B cell (primary cell): Measurements from ENCODE around the gene ARPP21. TPM values are rescaled to one million over a fixed set of nuclear protein-coding genes. Genes with fewer than 3 reads are reported as not detected.

Experiments used
- ATAC-seq: fragments of 200-7000 bp; cut with Tn5 transposase; one replicate; pipeline ENCODE4 v1.10.0; 2021; ENCODE audit warnings: low read depth, mild to moderate bottlenecking, moderate number of reproducible peaks, moderate library complexity
- CTCF ChIA-PET: fragments of 350-600 bp; sonication (Branson Sonifier 250); formaldehyde crosslinking; loops from one replicate; lab custom pipeline; 2021; ENCODE audit warnings: antibody characterized with exemption, inconsistent platforms; lab: Charles Lee
- POLR2A ChIA-PET: fragments of 350-600 bp; sonication (Branson Sonifier 250); formaldehyde crosslinking; loops from one replicate; lab custom pipeline; 2021; ENCODE audit warnings: antibody characterized with exemption; lab: Charles Lee
- DNase-seq: peaks from one replicate; pipeline ENCODE4 v3.0.0; 2013
- H2AFZ ChIP-seq: 2 replicates; pipeline ENCODE4 v1.6.1; 2012; ENCODE audit warnings: mild to moderate bottlenecking, low read depth, low read length; ENCODE audit not compliant: insufficient read depth, poor library complexity, severe bottlenecking
- H3K27ac ChIP-seq, 2 donors: 1 replicate in 1 of 2; 2 replicates in 1 of 2; pipeline ENCODE4 v1.5.1; 2012 to 2013; ENCODE audit warnings: low read length in 2 of 2, mild to moderate bottlenecking in 2 of 2, moderate library complexity in 1 of 2
- H3K27me3 ChIP-seq, 4 experiments: fragments of 200-600 bp in 1 of 4; sonication (generic) in 1 of 4; replicated peaks in 1 of 4; 1 replicate in 2 of 4; 2 replicates in 2 of 4; pipeline versions ENCODE4 v1.6.1 to v1.7.0; 2013 to 2016; ENCODE audit warnings: low read length in 3 of 4, mild to moderate bottlenecking in 2 of 4, mixed read lengths in 1 of 4, moderate library complexity in 1 of 4; ENCODE audit not compliant: insufficient read depth in 4 of 4, control insufficient read depth in 3 of 4; ENCODE audit errors: control extremely low read depth in 1 of 4
- H3K36me3 ChIP-seq, 2 experiments: replicated peaks in 1 of 2; 1 replicate in 1 of 2; 2 replicates in 1 of 2; pipeline versions ENCODE4 v1.6.1 to v1.7.1; 2013; ENCODE audit warnings: low read length in 1 of 2; ENCODE audit not compliant: insufficient read depth in 2 of 2, control insufficient read depth in 1 of 2; ENCODE audit errors: control extremely low read depth in 1 of 2, extremely low read depth in 1 of 2
- H3K4me1 ChIP-seq, 2 donors: fragments of 200-600 bp in 1 of 2; sonication (generic) in 1 of 2; 1 replicate in 1 of 2; 2 replicates in 1 of 2; pipeline versions ENCODE4 v1.5.1 to v1.6.1; 2013 to 2017; ENCODE audit warnings: low read length in 2 of 2; ENCODE audit not compliant: control insufficient read depth in 2 of 2, insufficient read depth in 2 of 2
- H3K4me2 ChIP-seq: replicated peaks from 2 replicates; pipeline ENCODE3; 2012; ENCODE audit warnings: mild to moderate bottlenecking, low read depth, low read length; ENCODE audit not compliant: poor library complexity, severe bottlenecking
- H3K4me3 ChIP-seq, 5 experiments: fragments of 200-600 bp in 1 of 5; sonication (generic) in 1 of 5; 1 replicate in 3 of 5; 2 replicates in 2 of 5; pipeline versions ENCODE4 v1.5.1 to v1.7.0; 2011 to 2016; ENCODE audit warnings: low read length in 4 of 5, mild to moderate bottlenecking in 4 of 5, low read depth in 2 of 5, control low read depth in 1 of 5, moderate library complexity in 1 of 5; ENCODE audit not compliant: insufficient read depth in 1 of 5; ENCODE audit errors: control extremely low read depth in 1 of 5, extremely low read depth in 1 of 5
- H3K79me2 ChIP-seq: fragments of 200-600 bp; sonication (generic); one replicate; pipeline ENCODE4 v1.6.0; 2016; ENCODE audit warnings: low read length; ENCODE audit not compliant: control insufficient read depth, insufficient read depth
- H3K9ac ChIP-seq: fragments of 200-600 bp; sonication (generic); 2 replicates; pipeline ENCODE4 v1.6.1; 2017; ENCODE audit warnings: mild to moderate bottlenecking, low read length, moderate library complexity
- H3K9me3 ChIP-seq, 3 donors: one replicate each; pipeline versions ENCODE4 v1.6.1 to v1.7.1; 2013; ENCODE audit warnings: low read length in 2 of 3; ENCODE audit not compliant: control insufficient read depth in 2 of 3, insufficient read depth in 1 of 3; ENCODE audit errors: control extremely low read depth in 1 of 3
- H4K20me1 ChIP-seq: 2 replicates; pipeline ENCODE4 v1.6.0; 2012; ENCODE audit warnings: mild to moderate bottlenecking, low read length; ENCODE audit not compliant: insufficient read depth, control insufficient read depth, poor library complexity, severe bottlenecking
- H3K27ac Mint-ChIP-seq: one replicate; pipeline ENCODE4 v1.8.0; 2021; ENCODE audit warnings: mixed read lengths
- H3K27me3 Mint-ChIP-seq: one replicate; pipeline ENCODE4 v1.8.0; 2021; ENCODE audit warnings: mixed read lengths
- H3K4me1 Mint-ChIP-seq: one replicate; pipeline ENCODE4 v1.8.0; 2021; ENCODE audit warnings: mixed read lengths
- H3K4me3 Mint-ChIP-seq: one replicate; pipeline ENCODE4 v1.8.0; 2021; ENCODE audit warnings: mixed read lengths
- H3K9me3 Mint-ChIP-seq: one replicate; pipeline ENCODE4 v1.8.0; 2022; ENCODE audit warnings: mixed read lengths; ENCODE audit not compliant: insufficient read depth
- EZH2 ChIP-seq: IDR thresholded peaks from 2 replicates; pipeline ENCODE4 v1.6.1; 2012; ENCODE audit warnings: borderline replicate concordance, low read depth, mild to moderate bottlenecking, moderate library complexity, low read length; ENCODE audit not compliant: insufficient read depth, poor library complexity, severe bottlenecking
- WGBS: methylation state at CpG from one replicate; pipeline ENCODE4 v1.1.5; 2013; ENCODE audit warnings: missing lambda C conversion rate; ENCODE audit not compliant: insufficient coverage; 5-methylcytosine and 5-hydroxymethylcytosine counted together
- intact Hi-C: fragments of 100-400 bp; cut with micrococcal nuclease; formaldehyde crosslinking; loops from one replicate; pipeline ENCODE4 v1.10.0; 2022
- polyA plus RNA-seq: library from polyadenylated mRNA; depleted of rRNA; stranded (reverse); fragments of >200 nt; gene quantifications from 2 replicates; pipeline ENCODE4 v1.2.3, GENCODE V29; 2012
- total RNA-seq, 2 donors: library from RNA; stranded (reverse); fragments of 120-200 nt in 1 of 2; gene quantifications; 1 replicate in 1 of 2; 2 replicates in 1 of 2; pipeline versions ENCODE4 v1.2.3 to v1.2.4, GENCODE V29; 2013 to 2022
- TF ChIP-seq, protein P1 (sequence below): fragments of 200-600 bp; IDR thresholded peaks from one replicate; pipeline ENCODE4 v1.8.0; 2022; ENCODE audit warnings: antibody characterized with exemption, mild to moderate bottlenecking

The ARPP21 gene
- total and polyA plus RNA-seq, 2 donors (not counting 1 experiment from before 2014, with no cell fraction given) = 0.10 TPM; not detected in 1

DNA sequence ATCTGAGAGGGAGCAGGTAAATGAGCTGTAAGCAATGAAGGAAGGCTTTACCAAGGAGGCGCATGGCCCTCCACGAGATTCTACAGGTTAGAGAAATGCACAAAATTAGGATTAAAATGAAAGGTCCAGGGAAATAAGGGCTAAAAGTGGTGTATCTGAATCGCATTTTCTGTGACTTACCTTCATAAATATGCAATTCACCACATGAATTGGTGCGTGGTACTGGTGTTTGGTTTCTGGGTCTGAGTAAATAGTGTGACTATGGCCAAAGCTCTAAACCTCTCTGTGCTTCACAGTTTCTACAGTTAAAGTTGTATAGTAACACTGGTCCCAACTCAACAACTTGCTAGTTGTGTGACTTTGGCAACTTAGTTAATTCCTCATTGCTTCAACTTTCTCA, 8.1 kb downstream of the ARPP21 start:
- no peak overlapping the region for H3K9ac ChIP-seq
- H3K79me2 ChIP-seq = no peaks in the 10 kb centered on the region
- no peak overlapping the region for H2AFZ ChIP-seq
- intact Hi-C loops = no loop called here
- no peak for ATAC-seq
- DNase-seq = no peak
- CTCF ChIA-PET = no interaction called here
- H3K4me1 Mint-ChIP-seq = peaks cover 3% of the 10 kb centered on the region
- no peaks in the 10 kb centered on the region for H4K20me1 ChIP-seq
- POLR2A ChIA-PET = no interaction called here
- no peaks in the 10 kb centered on the region for H3K9me3 ChIP-seq
- no peak overlapping the region for H3K4me3 ChIP-seq
- no peak overlapping the region for H3K27ac ChIP-seq
- no peaks in the 10 kb centered on the region for H3K9me3 Mint-ChIP-seq
- 75% methylated on average over 2 of the region's 4 CpGs for WGBS
- no peak overlapping the region for H3K4me3 Mint-ChIP-seq
- no peak overlapping the region for H3K27ac Mint-ChIP-seq
- no peaks in the 10 kb centered on the region for H3K27me3 ChIP-seq
- no peaks in the 10 kb centered on the region for H3K27me3 Mint-ChIP-seq
- H3K4me2 ChIP-seq = no peak overlapping the region
- no peaks in the 10 kb centered on the region for H3K4me1 ChIP-seq
- TF ChIP-seq EZH2 = no peak
- TF ChIP-seq, protein P1, sequence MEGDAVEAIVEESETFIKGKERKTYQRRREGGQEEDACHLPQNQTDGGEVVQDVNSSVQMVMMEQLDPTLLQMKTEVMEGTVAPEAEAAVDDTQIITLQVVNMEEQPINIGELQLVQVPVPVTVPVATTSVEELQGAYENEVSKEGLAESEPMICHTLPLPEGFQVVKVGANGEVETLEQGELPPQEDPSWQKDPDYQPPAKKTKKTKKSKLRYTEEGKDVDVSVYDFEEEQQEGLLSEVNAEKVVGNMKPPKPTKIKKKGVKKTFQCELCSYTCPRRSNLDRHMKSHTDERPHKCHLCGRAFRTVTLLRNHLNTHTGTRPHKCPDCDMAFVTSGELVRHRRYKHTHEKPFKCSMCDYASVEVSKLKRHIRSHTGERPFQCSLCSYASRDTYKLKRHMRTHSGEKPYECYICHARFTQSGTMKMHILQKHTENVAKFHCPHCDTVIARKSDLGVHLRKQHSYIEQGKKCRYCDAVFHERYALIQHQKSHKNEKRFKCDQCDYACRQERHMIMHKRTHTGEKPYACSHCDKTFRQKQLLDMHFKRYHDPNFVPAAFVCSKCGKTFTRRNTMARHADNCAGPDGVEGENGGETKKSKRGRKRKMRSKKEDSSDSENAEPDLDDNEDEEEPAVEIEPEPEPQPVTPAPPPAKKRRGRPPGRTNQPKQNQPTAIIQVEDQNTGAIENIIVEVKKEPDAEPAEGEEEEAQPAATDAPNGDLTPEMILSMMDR = no peak
- no peaks in the 10 kb centered on the region for H3K36me3 ChIP-seq

DNA sequence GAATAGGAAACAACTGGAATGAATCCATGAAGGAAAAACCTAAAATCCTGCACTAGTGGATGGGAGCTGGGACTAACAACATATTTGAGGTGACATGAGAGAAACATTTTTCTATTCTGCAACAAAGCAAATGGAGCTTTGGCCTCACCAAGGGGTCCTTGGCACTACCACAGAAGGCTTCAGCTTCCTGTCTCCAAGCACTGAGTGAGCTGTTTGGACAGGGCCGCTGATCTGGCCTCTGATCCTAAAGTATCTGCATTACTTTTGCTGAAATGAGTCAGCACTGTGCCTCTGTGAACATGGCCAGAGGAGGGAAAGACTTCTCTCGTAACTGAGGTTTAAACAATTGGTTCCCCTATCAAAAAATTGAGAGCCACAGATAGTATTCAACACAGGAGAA, 9.0 kb downstream of the ARPP21 start:
- Histone ChIP-seq H3K4me2 (no peak overlapping the region), H4K20me1 (no peaks in the 10 kb centered on the region), H3K9ac (no peak overlapping the region), H2AFZ (no peak overlapping the region), H3K36me3 (no peaks in the 10 kb centered on the region), H3K4me3 (no peak overlapping the region), H3K4me1 (no peaks in the 10 kb centered on the region), H3K27ac (no peak overlapping the region), H3K79me2 (no peaks in the 10 kb centered on the region), H3K9me3 (no peaks in the 10 kb centered on the region), H3K27me3 (no peaks in the 10 kb centered on the region)
- Mint-ChIP-seq H3K4me3 (no peak overlapping the region), H3K27ac (no peak overlapping the region), H3K4me1 (peaks cover 2% of the 10 kb centered on the region), H3K9me3 (no peaks in the 10 kb centered on the region), H3K27me3 (no peaks in the 10 kb centered on the region)
- CTCF ChIA-PET = no interaction called here
- whole genome bisulfite sequencing = 80% methylated on average over 1 of the region's 2 CpGs
- POLR2A ChIA-PET = no interaction called here
- TF ChIP-seq, protein P1 = no peak
- no peak for TF ChIP-seq EZH2
- ATAC-seq (no peak), DNase-seq (no peak)
- intact Hi-C loops = no loop called here
